ENCODE measurements around the gene ITPRID1.

GRCh38 chr7:31550432-31550831, 36.5 kb downstream of the ITPRID1 start:
- TF ChIP-seq CTCF (IDR thresholded peaks at IDR 0.05) (no peak), REST (IDR thresholded peaks at IDR 0.05; ENCODE audit: insufficient read depth in 1 of 2, low read depth in 2 of 2, low read length in 1 of 2) (no peak)
